Neutrophil (primary cell): Measurements from ENCODE around the gene ENDOU.
A peak's percentile ranks its signal among the peaks of the same experiment; 100 is the strongest.

Experiments
- H3K27ac ChIP-seq: fragments of 200-600 bp; sonication (generic); 2 replicates; pipeline ENCODE4 v1.5.1; 2016; ENCODE audit warnings: mild to moderate bottlenecking, moderate library complexity
- H3K27me3 ChIP-seq: fragments of 200-600 bp; sonication (generic); 2 replicates; pipeline ENCODE4 v1.6.0; 2016; ENCODE audit warnings: mild to moderate bottlenecking
- H3K36me3 ChIP-seq: fragments of 200-600 bp; sonication (generic); 2 replicates; pipeline ENCODE4 v1.5.1; 2017
- H3K4me1 ChIP-seq, 2 experiments: fragments of 200-600 bp in 1 of 2; sonication (generic) in 1 of 2; 1 replicate in 1 of 2; 2 replicates in 1 of 2; pipeline versions ENCODE4 v1.5.1 to v1.6.1; 2013 to 2016; ENCODE audit warnings: low read depth in 1 of 2, low read length in 1 of 2, mild to moderate bottlenecking in 1 of 2, moderate library complexity in 1 of 2; ENCODE audit not compliant: control insufficient read depth in 1 of 2, insufficient read depth in 1 of 2
- H3K4me3 ChIP-seq, 2 experiments: fragments of 200-600 bp in 1 of 2; sonication (generic) in 1 of 2; 1 replicate in 1 of 2; 2 replicates in 1 of 2; pipeline ENCODE4 v1.5.1; 2013 to 2016; ENCODE audit warnings: low read depth in 1 of 2, low read length in 1 of 2, mild to moderate bottlenecking in 1 of 2, moderate library complexity in 1 of 2
- H3K9me3 ChIP-seq: fragments of 200-600 bp; sonication (generic); 2 replicates; pipeline ENCODE4 v1.5.1; 2016
- TF ChIP-seq, protein P1 (sequence below): fragments of 200-600 bp; sonication (generic); IDR thresholded peaks from 2 replicates; pipeline ENCODE4 v1.5.1; 2016; ENCODE audit warnings: antibody characterized with exemption

The ENDOU gene

DNA sequence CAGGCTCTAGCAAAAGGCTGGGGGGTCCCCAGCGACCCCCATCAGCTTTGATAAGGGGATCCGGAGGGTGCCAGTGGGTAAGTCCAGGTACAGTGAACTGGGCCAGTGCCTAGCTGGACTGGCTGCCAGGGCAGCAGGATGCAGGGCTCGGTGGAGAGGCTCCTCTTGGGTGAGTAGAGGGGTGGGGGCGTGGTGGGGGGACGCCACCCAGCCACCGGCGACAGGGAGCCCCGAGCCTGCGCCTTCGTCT lies 33.2 kb upstream of the ENDOU start:
- peak overlapping the region; percentile 19 for H3K27ac ChIP-seq
- no peaks in the 10 kb centered on the region for H3K36me3 ChIP-seq
- TF ChIP-seq, protein P1, sequence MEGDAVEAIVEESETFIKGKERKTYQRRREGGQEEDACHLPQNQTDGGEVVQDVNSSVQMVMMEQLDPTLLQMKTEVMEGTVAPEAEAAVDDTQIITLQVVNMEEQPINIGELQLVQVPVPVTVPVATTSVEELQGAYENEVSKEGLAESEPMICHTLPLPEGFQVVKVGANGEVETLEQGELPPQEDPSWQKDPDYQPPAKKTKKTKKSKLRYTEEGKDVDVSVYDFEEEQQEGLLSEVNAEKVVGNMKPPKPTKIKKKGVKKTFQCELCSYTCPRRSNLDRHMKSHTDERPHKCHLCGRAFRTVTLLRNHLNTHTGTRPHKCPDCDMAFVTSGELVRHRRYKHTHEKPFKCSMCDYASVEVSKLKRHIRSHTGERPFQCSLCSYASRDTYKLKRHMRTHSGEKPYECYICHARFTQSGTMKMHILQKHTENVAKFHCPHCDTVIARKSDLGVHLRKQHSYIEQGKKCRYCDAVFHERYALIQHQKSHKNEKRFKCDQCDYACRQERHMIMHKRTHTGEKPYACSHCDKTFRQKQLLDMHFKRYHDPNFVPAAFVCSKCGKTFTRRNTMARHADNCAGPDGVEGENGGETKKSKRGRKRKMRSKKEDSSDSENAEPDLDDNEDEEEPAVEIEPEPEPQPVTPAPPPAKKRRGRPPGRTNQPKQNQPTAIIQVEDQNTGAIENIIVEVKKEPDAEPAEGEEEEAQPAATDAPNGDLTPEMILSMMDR: no peak

DNA sequence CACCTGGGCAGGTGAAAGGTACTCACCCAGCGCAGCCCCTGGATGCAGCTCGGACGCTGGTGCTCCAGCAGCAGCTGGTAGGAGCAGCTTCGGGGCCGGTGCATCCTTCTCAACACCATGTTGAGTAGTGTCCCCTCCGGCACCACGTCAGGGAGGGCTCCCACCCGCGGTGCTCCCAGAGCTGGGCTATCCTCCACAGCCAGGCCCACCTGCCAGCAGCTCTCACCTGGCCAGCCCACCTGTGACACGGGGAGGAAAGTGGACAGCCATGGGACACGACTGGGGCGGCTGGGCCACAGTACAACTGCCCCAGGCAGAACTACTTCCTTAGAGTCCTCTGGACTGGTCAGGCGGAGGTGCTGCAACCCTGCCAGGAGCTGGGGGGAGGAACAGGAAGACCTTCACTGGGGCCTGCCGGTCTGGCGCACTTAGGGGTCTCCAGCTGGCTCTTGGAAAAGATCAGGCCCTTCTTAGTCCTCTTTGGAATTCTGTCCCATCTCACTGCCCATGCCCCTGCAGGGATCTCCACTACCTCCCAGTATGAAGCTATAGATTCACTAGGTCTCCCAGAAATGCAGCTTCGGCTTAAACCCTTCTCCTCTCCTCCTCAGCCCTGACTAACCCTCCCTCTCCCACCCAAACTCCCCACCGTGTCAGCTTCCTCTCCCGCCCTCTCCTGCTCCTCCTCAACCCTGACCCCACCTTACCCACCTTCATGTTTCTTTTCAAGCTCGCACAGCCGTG lies 32.7 kb upstream of the ENDOU start:
- no peaks in the 10 kb centered on the region for H3K9me3 ChIP-seq
- no peaks in the 10 kb centered on the region for H3K27me3 ChIP-seq
- no peaks in the 10 kb centered on the region for H3K36me3 ChIP-seq
- H3K4me3 ChIP-seq: peak overlapping the region; percentile 69 to 71
- TF ChIP-seq, protein P1: no peak
- peak overlapping the region; percentile 19 for H3K27ac ChIP-seq
- peaks cover 28 to 35% of the 10 kb centered on the region in 2 experiments for H3K4me1 ChIP-seq

More for the DNA sequence above, 33.2 kb upstream of the ENDOU start:
- no peaks in the 10 kb centered on the region for H3K27me3 ChIP-seq
- H3K9me3 ChIP-seq: no peaks in the 10 kb centered on the region
- peaks cover 26 to 34% of the 10 kb centered on the region in 2 experiments for H3K4me1 ChIP-seq
- H3K4me3 ChIP-seq: peak overlapping the region; percentile 69 to 71

DNA sequence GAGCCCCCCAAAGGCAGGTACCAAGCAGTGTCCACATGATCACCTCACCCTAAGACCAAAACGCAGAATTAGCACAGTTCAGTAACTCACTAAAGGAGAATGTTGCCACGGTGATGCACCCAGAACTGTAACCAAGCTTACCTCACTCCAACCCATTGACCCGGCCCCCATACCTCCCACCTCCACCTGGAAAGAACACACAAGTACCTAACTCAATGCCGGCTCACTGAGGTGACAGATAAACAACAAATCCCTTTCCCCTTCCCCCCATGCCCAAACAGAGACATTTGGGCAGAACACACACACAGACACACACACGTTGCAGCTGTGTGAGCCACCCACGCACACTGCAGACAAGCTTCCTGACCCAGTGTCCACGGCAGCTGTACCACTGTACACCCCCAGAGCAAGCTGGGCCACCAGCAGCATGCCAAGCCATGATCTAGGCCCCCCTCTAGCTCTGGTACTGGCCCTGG lies 32.1 kb upstream of the ENDOU start:
- H3K4me1 ChIP-seq: peaks cover 31 to 36% of the 10 kb centered on the region in 2 experiments
- H3K36me3 ChIP-seq: no peaks in the 10 kb centered on the region
- TF ChIP-seq, protein P1: no peak
- no peaks in the 10 kb centered on the region for H3K27me3 ChIP-seq
- H3K9me3 ChIP-seq: no peaks in the 10 kb centered on the region
- H3K4me3 ChIP-seq: no peak overlapping the region
- H3K27ac ChIP-seq: no peak overlapping the region

DNA sequence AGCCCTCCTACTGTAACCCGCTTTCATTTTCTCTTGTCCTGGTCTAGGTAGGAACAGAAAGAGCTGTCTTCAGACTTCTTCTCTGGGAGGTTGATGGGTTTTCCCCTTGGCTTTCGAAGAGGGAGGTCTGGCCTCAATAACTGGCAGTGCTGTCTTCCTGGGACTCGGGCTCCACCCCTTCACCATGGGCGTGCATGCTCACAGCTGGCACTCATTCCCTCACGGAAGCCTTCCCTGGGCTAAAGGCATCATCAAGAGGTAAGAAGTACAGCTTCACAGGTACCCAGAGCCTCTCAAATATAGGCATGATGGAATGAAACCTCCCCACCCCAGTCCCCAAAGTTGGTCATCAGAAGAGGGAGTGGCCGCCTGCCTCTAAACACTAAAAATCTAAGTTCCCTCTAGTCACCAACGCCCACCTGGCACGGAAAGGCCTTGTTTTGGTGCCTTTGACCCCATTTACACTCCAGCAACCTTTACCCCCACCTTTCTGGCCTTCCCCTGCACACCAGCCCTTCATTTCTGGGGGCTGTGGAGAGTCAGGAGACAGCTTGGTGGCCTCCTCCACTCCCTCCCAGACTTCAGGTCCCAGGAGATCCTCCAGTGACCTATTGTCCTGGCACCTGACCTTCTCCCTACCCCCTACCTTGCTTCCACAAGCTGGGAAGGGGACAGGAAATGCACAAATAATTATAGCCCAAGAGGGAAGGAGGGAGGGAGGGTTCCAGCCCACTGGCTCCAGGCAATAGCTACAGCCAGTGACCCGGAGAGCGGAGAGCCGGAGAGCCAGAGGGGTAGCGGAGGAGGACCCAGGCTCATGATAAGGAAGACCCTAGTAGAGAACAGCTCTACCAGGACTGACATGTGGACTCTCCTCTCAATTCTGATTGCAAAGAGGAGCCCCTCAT lies 30.6 kb upstream of the ENDOU start:
- Histone ChIP-seq H3K36me3 (no peaks in the 10 kb centered on the region), H3K9me3 (no peaks in the 10 kb centered on the region), H3K27me3 (no peaks in the 10 kb centered on the region), H3K4me3 (no peak overlapping the region), H3K4me1 (peaks cover 31 to 36% of the 10 kb centered on the region in 2 experiments), H3K27ac (no peak overlapping the region)
- TF ChIP-seq, protein P1: no peak

DNA sequence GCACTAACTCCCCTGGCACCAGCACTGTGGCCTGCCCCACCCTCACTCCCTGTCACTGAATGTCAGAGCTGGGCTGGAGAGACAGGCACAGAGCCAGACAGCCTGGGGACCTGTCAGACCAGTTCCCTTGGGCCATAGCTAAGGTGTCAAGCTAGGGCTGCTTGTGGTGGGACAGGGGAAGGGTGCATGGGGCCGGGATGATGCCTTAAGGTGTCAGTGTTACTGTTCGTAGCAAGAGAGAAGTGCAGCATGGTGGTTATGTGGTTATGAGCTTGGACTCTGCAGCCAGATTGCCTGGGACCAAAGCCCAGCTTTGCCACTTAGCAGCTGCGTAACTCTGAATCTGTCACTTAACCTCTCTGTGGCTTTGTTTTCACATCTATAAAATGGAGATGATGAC lies 29.6 kb upstream of the ENDOU start:
- no peaks in the 10 kb centered on the region for H3K27me3 ChIP-seq
- peaks cover 31 to 36% of the 10 kb centered on the region in 2 experiments for H3K4me1 ChIP-seq
- H3K4me3 ChIP-seq: no peak overlapping the region
- no peaks in the 10 kb centered on the region for H3K9me3 ChIP-seq
- TF ChIP-seq, protein P1: no peak
- H3K27ac ChIP-seq: no peak overlapping the region
- H3K36me3 ChIP-seq: no peaks in the 10 kb centered on the region
